ENCODE results near the gene CELA3B.
"Not testable (repeated sequence)": the region's sequence is repeated elsewhere in the genome, so short reads cannot be mapped to it uniquely, and the experiment has no call there.

The CELA3B gene

GRCh38 chr1:21976703-21977239, at the start of gene CELA3B:
Gene CELA3B (plus strand): TSS chr1:21977022. CDS start chr1:21977040, 18 bp downstream.
- FAIRE-seq: not testable (repeated sequence)

- no peak for FAIRE-seq
These were observed 49.1 kb upstream of the CELA3B start for GRCh38 chr1:21927533-21928237.

DNA sequence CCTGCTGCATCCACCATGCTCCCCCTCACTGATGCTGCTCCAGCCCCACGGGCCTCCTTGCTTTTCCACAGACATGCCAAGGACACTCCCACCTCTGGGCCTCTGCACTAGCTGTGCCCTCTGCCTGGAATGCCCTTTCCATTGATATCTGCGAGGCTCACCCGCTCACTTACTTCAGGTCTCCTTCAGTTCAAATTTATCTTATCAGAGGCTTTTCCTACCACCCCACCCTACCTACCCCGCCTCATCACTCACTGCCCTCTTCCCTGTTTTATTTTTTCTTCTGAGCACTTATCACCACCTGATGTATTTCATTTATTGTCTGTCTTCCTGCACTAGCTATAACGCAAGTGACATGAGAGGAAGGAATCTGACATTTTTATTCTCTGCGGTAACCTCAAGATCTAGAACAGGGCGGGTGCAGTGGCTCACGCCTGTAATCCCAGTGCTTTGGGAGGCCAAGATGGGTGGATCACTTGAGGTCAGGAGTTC, 46.7 kb upstream of the CELA3B start:
- FAIRE-seq: no peak

GRCh38 chr1:21930629-21931170, 46.1 kb upstream of the CELA3B start:
- no peak for FAIRE-seq

- FAIRE-seq: no peak
These were observed 45.4 kb upstream of the CELA3B start for GRCh38 chr1:21931171-21932093.

DNA sequence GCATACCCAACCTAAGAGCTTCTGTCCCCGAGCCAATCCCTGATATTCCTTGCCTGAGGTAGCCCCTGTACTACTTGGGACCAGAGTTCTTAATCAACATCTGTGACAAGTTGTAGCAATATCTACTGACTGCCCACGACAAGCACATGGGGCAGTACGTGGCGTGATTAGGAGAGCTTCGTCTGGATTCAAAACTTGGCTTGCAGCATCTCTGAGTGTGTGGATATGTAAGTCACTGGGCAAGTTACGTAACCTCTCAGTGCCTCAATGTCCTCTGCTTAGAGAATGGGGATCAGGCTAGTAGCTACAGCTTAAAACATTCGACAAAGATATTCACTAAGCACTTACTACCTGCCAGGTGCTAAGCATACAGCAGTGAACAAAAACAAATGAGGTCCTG, 44.7 kb upstream of the CELA3B start:
- no peak for FAIRE-seq

GRCh38 chr1:21933397-21934248, 43.2 kb upstream of the CELA3B start:
- no peak for FAIRE-seq

DNA sequence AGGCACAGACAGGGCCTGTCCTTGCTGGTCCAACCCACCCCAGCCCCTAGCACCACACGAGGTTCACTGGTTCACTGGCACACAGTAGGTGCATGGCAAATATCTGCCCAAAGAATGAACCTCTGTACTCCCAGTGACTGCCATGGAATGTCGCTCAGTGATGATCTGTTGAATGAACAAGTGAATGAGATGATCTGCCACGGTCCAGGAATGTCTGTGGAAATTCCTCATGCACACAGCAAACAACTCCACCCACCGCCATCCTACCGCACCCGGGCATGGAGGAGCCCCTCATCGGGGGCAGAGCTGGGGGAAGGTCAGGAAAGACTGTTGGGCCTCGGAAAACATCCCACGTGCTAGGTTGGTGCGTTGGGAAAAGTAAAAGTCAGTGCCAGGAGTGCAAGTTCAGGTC, 41.4 kb upstream of the CELA3B start:
- FAIRE-seq: no peak

DNA sequence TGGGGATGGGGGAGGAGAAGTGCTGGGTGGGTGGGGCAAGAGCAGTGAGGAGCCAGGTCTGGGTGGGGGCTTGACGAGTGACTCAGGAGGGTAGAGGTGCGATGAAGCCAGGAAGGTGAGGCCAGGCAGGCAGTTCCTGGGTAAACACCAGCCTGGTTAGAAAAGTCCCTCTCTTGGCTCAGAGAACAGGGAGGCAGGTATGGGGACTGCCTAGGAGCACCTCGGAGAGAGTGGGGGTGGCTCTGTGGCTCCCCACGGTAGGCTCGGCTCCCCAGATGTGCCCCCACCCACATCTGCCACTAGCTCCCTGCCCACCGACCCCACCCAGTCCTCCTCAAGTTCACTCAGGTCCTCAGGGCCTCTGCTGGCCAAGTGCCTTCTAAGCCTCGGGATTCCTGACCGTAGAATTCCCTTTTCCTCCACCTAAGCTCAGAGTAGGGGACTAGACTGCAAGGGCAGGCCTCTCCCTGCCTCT, 40.9 kb upstream of the CELA3B start:
- FAIRE-seq: no peak

- no peak for FAIRE-seq
These were observed 40.3 kb upstream of the CELA3B start for GRCh38 chr1:21936366-21937031.

GRCh38 chr1:21937034-21937371, 39.8 kb upstream of the CELA3B start, which contains the start of gene HSPG2:
Gene HSPG2 (minus strand): TSS chr1:21937310. CDS start chr1:21937217, 93 bp downstream.
- no peak for FAIRE-seq

GRCh38 chr1:21937372-21938121, 39.3 kb upstream of the CELA3B start:
- FAIRE-seq: no peak

DNA sequence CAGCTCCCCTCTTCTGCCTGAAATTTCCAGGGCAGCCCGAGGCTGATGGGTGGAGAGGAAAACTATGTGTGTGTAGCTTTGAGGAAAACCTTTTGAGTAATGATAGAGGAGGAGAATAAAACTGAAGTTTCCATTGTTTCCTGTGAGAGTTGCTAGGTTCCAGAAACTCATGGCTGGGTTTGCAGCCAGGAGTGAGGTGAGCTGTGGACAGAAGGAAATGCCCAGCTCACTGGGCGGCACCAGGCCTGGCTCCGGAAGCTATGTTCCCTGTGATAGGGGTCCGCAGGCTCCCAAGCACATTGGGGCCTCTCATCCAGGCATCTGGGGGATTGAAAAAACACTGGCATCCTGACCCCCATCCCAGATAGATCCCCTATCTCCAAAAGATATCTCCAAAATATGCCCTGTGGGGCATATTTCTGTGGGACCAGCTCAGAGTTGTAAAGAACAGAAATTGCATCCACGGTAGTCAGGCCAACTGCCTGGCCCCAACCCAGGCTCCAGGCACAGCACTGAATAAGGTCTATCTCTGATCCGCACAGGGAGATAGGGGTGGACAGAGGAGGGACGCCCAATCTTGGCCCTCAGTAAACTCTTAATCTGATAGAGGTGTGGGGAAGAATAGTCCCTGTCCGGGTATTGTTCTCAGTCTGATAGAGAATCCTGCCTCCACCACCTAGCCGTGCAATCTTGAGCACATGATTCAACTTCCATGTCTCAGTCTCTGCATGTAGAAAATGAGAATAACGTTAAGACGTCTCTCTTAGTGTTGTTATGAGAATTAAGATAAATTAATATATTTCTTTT, 37.9 kb upstream of the CELA3B start:
- no peak for FAIRE-seq

DNA sequence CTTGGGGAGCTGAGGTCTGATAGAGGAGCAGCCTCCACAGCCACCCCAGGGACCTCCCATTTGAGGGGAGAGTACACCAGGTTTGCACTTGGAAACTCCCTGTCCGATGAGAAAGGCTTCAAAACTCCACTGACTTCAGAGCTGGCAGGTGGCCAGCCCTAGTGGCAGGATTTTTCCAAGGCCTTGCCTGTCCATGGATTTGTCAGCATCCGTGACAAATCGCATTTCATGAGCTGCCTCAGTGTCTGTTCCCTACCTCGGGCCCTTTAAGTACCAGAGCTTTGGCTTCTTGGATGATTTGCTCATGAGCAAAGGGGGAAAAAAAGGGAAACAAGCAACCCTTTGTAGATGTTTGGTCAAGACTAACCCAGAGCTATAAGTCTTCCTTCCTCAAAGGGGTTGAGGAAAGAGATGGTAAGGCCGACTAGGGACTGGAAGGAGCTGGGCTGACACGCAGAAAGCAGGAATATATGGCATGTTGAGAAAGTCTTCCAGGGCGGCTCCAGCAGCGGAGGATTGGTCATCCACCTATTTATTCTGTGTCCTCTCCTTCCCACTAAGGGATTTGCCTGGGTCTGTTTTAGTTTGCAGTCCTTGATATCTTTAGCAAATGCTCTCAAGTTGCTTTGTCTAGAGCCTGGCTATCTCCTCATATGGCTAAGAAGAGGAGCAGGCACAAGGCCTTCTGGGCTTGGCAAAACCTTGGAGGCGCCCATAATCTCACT, 37.0 kb upstream of the CELA3B start:
- no peak for FAIRE-seq

DNA sequence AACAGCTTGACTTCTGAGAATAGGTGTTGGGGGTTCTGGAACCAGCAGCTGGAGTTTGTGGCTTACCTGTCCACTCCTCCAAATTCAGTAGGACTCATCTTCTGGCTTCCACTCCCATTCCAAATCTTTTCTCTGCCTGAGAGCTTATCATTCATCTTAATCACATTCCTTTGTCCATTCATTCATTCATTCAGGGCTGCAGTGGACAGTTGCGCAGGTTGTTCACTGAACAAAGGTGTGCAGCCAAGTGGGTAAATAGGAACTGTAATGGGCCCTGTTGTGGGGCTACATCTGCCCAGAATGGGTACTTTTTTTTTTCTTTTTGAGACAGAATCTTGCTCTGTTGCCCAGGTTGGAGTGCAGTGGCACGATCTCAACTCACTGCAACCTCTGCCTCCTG, 36.3 kb upstream of the CELA3B start:
- no peak for FAIRE-seq

- no peak for FAIRE-seq
These were observed 35.5 kb upstream of the CELA3B start for GRCh38 chr1:21941370-21941769.

DNA sequence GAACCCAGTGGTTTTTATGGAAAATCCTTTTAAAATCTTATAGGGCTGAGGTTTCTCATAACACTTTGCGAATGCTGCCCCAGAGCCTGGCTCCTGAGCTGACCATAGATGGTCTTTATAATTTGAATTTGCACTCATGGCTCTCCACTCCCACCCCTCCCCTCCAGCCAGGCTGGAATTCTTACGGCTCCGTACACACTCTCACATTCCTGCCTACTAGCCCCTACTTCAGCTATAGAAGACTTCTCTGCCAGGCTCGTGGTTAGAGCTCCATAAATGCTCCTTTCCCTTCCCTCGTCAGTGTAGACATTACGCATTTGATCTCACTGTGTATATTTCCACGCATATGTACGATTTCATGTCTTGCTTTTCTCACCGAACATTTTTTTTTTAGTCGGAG, 34.4 kb upstream of the CELA3B start:
- no peak for FAIRE-seq

DNA sequence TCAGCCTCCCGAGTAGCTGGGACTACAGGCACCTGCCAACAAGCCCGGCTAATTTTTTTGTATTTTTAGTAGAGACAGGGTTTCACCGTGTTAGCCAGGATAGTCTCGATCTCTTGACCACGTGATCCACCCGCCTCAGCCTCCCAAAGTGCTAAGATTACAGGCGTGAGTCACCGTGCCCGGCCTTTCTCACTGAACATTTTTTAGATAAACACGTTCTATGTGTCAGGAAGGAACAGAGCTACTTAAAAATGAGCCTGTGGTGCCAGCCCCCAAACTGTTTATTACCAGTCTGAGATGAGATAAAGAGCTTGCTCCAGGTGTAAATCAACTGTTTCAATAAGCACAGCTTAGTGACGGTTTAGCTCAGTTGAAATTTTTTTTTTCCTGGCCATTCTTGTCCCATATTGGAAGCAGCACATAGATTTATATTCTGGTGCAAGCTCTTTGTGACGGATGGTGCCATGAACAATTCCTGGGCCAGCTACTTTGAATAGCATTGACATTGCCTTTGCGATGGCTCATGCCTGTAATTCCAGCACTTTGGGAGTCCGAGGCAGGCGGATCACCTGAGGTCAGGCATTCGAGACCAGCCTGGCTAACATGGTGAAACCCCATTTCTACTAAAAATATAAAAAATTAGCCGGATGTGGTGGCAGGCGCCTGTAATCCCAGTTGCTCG, 33.7 kb upstream of the CELA3B start:
- FAIRE-seq: not testable (repeated sequence)

GRCh38 chr1:21944733-21945073, 32.1 kb upstream of the CELA3B start:
- no peak for FAIRE-seq
